ENCODE results near the gene LRRC41.
A peak's percentile ranks its signal among the peaks of the same experiment; 100 is the strongest.
"Not testable (repeated sequence)": the region's sequence is repeated elsewhere in the genome, so short reads cannot be mapped to it uniquely, and the experiment has no call there.

LRRC41 gene, protein sequence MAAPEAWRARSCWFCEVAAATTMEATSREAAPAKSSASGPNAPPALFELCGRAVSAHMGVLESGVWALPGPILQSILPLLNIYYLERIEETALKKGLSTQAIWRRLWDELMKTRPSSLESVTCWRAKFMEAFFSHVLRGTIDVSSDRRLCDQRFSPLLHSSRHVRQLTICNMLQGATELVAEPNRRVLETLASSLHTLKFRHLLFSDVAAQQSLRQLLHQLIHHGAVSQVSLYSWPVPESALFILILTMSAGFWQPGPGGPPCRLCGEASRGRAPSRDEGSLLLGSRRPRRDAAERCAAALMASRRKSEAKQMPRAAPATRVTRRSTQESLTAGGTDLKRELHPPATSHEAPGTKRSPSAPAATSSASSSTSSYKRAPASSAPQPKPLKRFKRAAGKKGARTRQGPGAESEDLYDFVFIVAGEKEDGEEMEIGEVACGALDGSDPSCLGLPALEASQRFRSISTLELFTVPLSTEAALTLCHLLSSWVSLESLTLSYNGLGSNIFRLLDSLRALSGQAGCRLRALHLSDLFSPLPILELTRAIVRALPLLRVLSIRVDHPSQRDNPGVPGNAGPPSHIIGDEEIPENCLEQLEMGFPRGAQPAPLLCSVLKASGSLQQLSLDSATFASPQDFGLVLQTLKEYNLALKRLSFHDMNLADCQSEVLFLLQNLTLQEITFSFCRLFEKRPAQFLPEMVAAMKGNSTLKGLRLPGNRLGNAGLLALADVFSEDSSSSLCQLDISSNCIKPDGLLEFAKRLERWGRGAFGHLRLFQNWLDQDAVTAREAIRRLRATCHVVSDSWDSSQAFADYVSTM

DNA sequence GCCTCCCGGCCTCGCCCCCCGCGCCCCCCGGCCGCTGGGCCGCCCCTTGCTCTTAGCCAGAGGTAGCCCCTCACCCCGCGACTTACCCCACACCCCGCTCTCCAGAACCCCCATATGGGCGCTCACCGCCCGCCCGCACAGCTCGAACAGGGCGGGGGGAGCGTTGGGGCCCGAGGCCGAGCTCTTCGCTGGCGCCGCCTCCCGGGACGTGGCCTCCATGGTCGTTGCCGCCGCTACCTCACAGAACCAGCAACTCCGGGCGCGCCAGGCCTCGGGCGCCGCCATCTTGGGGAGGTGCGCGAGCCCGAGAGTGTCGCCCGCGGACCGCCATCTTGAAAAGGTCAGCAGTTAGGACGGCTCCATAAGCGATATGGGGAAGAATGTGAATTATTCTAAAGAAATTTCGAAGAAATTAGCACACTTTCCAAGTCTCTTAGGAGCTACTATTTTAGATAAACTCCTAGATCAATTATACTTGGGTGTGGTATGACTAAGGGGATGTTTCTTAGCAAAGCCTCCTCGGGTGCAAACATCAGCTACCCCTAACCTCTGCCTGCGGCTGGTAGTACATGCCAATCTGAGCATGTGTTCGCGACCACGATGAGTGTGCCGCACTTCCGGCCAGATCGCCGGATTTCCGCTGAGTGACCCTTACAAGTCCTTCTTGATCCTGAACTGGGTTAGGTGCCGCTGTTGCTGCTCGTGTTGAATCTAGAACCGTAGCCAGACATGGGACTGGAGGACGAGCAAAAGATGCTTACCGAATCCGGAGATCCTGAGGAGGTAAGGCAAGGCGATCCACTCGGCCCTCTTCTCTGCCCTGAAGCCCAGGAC is at the start of gene LRRC41, which contains the start of gene UQCRH:
TSS of gene LRRC41 (minus strand) at position 579 of the 834 bp plus-strand sequence. CDS start at position 285, 294 bp downstream.
TSS of gene UQCRH (plus strand) at position 661 of the 834 bp plus-strand sequence. CDS start at position 730, 69 bp downstream.
- peak; percentile 43 for DNase-seq

DNA sequence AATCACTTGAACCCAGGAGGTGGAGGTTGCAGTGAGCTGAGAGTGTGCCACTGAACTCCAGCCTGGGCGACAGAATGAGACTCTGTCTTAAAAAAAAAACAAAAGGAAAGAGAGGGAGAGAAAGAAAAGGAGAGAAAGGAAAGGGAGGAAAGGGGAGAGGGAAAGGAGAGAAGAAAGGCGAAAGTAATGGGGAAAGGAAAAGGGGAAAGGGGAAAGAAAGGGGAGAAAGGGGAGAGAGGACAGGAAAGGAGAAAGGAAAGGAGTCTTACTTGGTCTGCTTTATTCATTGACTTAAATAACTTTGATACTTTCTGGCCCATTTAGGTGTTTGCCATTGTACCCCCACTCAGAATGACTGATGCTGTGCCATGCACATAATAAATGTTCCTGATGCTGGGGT is 48.9 kb upstream of the LRRC41 start:
- no peak for DNase-seq

- no peak for DNase-seq
Observed at GRCh38 chr1:46345281-46345680, 41.9 kb upstream of the LRRC41 start.

DNA sequence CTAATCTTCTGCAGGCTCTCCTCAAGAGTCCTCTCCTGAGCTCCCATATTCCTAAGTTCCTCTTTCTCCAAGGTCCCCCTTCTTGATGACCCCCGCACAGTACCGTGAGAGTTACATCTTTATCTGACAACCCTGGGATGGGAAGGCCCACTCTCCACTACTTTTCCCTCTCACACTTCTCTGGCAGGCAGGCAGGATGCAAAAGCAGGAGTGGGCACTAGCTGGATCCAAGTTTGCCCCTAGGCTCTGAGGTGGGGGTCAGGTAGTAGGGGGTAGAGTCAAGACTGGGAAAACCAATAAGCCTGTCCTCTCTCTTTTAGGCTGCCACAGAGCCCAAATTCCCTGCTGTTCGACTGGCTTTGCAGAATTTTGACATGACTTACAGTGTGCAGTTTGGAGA is 41.1 kb upstream of the LRRC41 start:
- no peak for DNase-seq

DNA sequence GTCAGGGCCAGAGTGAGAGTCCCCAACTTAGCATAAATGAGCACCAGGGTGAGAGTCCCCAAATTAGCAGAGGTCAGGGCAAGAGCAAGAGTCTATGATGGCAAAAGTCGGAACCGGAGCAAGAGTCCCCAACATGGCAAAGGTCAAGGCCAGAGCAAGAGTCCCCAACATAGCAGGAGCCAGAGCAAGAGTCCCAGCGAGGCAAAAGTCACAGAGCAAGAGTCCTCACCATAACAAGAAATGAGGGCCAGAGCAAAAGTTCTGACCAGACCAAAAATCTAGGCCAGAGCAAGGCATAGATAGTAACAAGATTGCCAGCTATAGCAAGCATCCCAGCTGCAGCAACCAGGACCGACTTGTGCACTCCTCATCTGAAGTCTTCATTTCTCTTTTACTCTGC is 40.3 kb upstream of the LRRC41 start:
- DNase-seq: no peak

- DNase-seq: no peak
Observed at GRCh38 chr1:46343351-46343695, 39.9 kb upstream of the LRRC41 start.

DNA sequence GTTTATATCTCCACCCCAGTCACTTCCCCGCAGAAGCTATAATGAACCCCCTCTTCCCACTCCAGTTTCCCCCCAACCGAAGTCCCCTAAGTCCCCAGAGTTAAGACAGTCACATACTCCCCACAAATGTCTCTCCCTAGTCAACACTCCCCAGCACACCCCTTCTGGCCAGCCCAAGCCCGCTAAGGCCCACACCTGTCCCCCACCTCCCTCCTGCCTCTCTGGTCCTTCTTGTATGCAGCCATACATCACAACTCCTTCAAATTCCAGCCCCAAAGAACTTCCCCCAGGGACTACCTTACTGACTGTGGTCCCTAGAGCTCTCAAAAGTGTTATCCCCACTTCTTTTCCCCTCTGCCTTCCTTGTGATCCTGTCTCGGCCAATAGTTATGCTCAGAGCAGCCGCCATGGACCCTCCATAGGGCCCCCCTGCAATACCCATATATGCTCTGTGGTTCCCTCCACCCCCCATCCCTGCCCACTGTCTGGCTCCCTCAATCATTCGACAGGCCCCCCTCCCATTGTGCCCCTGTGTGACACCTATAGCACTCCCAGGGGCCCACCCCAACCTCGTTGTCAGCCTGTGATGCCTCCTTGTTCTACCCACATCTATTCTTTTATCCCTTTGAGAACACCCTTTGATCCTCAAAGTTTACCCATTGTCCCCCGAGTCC is 39.4 kb upstream of the LRRC41 start:
- no peak for DNase-seq

DNA sequence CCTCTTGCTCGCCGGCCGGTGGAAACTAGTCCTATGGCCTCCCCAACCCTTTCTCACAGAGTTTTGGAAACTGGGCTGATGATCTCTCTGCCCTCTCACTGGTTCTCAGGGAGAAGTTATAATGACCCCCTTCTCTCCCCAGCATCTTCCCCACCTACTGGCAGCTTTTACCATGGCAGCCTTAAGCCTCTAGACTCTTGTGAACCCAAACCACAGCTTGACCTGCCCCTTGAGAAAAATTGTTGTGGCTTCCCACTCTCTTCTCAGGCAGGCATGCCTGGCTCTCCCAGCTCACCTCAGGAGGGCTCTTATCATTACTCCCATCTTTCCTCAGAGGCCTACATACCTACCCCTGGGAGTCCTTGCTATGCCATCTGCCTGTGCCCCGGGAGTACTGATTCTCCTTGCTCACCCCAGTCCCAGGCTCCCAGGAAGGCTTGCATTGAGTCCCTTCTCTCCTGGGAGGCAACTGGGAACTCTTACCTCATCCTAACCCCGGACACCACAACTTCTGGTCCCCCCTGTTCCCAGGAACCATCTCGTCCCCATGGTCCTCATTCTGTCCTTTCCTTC is 38.8 kb upstream of the LRRC41 start:
- DNase-seq: no peak

- DNase-seq: no peak
Observed at GRCh38 chr1:46341222-46342083, 38.0 kb upstream of the LRRC41 start.

- DNase-seq: peak; percentile 52
Observed at GRCh38 chr1:46340404-46341221, 37.2 kb upstream of the LRRC41 start, which contains the start of gene NSUN4. TSS of gene NSUN4 (plus strand) at chr1:46340807. CDS start at chr1:46340827, 20 bp downstream.

DNA sequence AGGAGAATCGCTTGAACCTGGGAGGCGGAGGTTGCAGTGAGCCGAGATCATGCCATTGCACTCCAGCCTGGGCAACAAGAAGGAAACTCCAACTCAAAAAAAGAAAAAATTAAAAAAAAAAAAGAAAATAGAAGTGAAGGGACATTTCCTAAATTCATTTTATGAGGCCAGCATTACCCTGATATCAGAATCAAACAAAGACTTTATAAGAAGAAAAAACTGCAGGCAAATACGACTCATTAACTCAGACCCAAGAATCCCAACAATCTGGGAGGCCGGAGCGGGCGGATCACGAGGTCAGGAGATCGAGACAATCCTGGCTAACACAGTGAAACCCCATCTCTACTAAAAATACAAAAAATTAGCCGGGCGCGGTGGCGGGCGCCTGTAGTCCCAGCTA is 34.0 kb upstream of the LRRC41 start:
- not testable (repeated sequence) for DNase-seq

DNA sequence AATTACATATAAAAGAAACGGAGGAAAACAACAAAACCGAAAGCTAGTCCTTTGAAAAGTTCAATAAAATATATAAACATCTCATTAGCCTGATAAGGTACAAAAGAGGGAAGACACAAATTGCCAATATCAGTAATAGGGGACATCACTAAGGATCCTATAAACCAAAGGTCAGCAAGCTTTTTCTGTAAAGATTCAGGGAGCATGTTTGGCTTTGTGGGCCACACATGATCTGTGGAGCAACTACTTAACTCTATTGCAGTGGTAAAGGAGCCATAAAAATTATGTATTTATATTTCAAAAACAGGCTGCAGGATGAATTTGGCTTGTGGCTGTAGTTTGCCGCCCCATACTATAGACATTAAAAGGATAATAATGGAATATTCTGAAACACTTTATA is 31.7 kb upstream of the LRRC41 start:
- no peak for DNase-seq

DNA sequence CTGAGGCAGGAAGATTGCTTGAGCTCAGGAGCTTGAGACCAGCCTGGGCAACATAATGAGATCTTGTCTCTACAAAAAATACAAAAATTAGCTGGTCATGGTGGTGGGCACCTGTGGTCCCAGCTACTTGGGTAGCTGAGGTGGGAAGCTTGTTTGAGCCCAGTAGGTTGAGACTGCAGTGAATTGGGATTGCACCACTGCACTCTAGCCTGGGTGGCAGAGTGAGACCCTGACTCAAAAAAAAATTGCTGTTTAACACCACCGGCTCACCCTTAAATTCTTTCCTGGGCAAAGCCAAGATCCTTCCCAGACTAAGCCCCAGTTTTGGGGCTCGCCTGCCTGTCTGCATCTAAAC is 30.6 kb upstream of the LRRC41 start:
- no peak for DNase-seq

DNA sequence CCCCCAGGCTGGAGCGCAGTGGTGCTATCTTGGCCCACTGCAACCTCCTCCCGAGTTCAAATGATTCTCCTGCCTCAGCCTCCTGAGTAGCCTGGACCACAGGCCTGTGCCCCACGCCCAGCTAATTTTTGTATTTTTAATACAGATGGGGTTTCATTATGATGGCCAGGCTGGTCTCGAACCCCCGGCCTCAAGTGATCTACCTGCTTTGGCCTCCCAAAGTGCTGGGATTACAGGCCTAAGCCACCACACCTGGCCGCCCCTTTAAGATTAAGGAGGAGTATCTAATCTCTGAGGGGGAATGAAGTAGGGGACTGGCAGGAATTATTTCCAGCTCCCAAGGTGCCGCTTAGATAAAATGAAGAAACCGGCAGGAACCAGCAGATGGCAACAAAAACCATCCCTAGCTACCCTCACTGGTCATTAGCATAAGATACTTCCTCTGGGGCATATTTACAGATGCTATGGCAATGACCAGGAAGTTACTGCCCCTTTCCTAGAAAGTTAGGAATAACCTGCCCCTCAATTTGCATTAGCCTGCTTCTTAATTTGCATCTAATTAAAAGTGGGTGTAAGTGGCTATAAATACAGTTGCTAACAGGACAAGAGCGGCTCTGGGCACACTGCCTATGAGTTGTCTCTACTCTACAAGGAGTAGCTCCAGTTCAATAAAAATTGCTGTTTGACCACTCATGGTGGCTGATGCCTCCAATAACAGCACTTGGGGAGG is 30.0 kb upstream of the LRRC41 start:
- DNase-seq: no peak

GRCh38 chr1:46331786-46332540 is 28.5 kb upstream of the LRRC41 start:
- not testable (repeated sequence) for DNase-seq

- not testable (repeated sequence) for DNase-seq
Observed at GRCh38 chr1:46330381-46330780, 27.0 kb upstream of the LRRC41 start.

- DNase-seq: not testable (repeated sequence)
Observed at GRCh38 chr1:46329807-46330206, 26.4 kb upstream of the LRRC41 start.

DNA sequence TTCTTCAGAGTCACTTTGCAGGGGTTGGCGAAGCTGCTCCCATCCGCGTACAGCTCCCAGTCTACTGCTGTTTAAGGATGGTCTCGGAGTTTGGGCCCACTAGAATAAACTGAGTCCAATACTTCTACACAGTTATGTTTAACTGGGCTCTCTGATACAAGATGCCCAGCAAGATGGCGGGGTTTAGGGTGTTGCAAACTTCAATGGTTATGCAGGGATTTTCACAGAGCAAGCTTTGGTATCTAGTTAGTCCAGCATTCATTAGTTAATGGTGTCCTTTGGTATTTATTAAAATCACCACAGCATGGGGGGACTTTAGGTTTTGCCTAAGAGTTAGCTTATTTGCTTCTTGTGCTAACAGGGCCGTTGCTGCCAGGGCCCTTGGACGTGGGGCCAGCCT is 24.8 kb upstream of the LRRC41 start:
- DNase-seq: not testable (repeated sequence)
